ENCODE results near the gene ELOVL1.

The ELOVL1 gene

GRCh38 chr1:43354936-43355335 is 12.9 kb downstream of the ELOVL1 start:
- no peak for DNase-seq (ENCODE audit: low read depth)

- no peak for DNase-seq (ENCODE audit: low read depth)
Observed at GRCh38 chr1:43354471-43354870, 13.3 kb downstream of the ELOVL1 start.

GRCh38 chr1:43352881-43353280 is 14.9 kb downstream of the ELOVL1 start:
- no peak for DNase-seq (ENCODE audit: low read depth)

- no peak for DNase-seq (ENCODE audit: low read depth)
Observed at GRCh38 chr1:43352351-43352705, 15.5 kb downstream of the ELOVL1 start.

GRCh38 chr1:43351421-43352350 is 16.1 kb downstream of the ELOVL1 start:
- no peak for DNase-seq (ENCODE audit: low read depth)

- DNase-seq (ENCODE audit: low read depth): no peak
Observed at GRCh38 chr1:43350976-43351375, 16.8 kb downstream of the ELOVL1 start.

- no peak for DNase-seq (ENCODE audit: low read depth)
Observed at GRCh38 chr1:43349594-43350306, 18.1 kb downstream of the ELOVL1 start.

- no peak for DNase-seq (ENCODE audit: low read depth)
Observed at GRCh38 chr1:43348809-43349593, 18.8 kb downstream of the ELOVL1 start.

GRCh38 chr1:43348343-43348808 is 19.4 kb downstream of the ELOVL1 start:
- no peak for DNase-seq (ENCODE audit: low read depth)

GRCh38 chr1:43346636-43347035 is 21.2 kb downstream of the ELOVL1 start:
- DNase-seq (ENCODE audit: low read depth): no peak

GRCh38 chr1:43345120-43345519 is 22.7 kb downstream of the ELOVL1 start:
- no peak for DNase-seq (ENCODE audit: low read depth)

GRCh38 chr1:43344267-43344850 is 23.5 kb downstream of the ELOVL1 start:
- no peak for DNase-seq (ENCODE audit: low read depth)

GRCh38 chr1:43340559-43340958 is 27.3 kb downstream of the ELOVL1 start:
- no peak for DNase-seq (ENCODE audit: low read depth)

GRCh38 chr1:43339584-43340232 is 28.1 kb downstream of the ELOVL1 start:
- no peak for DNase-seq (ENCODE audit: low read depth)

GRCh38 chr1:43338001-43338400 is 29.8 kb downstream of the ELOVL1 start:
- no peak for DNase-seq (ENCODE audit: low read depth)

- DNase-seq (ENCODE audit: low read depth): no peak
Observed at GRCh38 chr1:43337588-43337987, 30.2 kb downstream of the ELOVL1 start, which contains the start of gene MPL. Gene MPL (plus strand): TSS chr1:43337818. CDS start chr1:43337849, 31 bp downstream.

- no peak for DNase-seq (ENCODE audit: low read depth)
Observed at GRCh38 chr1:43334453-43335205, 33.2 kb downstream of the ELOVL1 start.

- DNase-seq (ENCODE audit: low read depth): no peak
Observed at GRCh38 chr1:43331688-43332087, 36.1 kb downstream of the ELOVL1 start.

GRCh38 chr1:43329995-43330751 is 37.6 kb downstream of the ELOVL1 start:
- peak; percentile 54 for DNase-seq (ENCODE audit: low read depth)

All from activated T-cell treated with anti-CD3 and anti-CD28 coated beads for 24 hours (primary cell).